MM.1S (cell line): Measurements from ENCODE around the gene ZBTB45.

Experiments used
- DNase-seq: peaks from one replicate; pipeline ENCODE4 v3.0.0-alpha.2; 2015
- H2AFZ ChIP-seq: fragments of 300-600 bp; sonication (generic); 2 replicates; pipeline ENCODE4 v1.6.0; 2016; ENCODE audit warnings: antibody characterized with exemption, low read length
- H3F3A ChIP-seq: fragments of 300-600 bp; sonication (generic); 2 replicates; pipeline ENCODE4 v1.6.1; 2016; ENCODE audit warnings: mild to moderate bottlenecking, antibody characterized with exemption, low read length, moderate library complexity, mixed read lengths; ENCODE audit not compliant: insufficient read depth
- H3K27ac ChIP-seq: fragments of 300-600 bp; sonication (generic); 2 replicates; pipeline ENCODE4 v1.5.1; 2016; ENCODE audit warnings: mild to moderate bottlenecking, low read length
- H3K27me3 ChIP-seq: fragments of 300-600 bp; sonication (generic); replicated peaks from 2 replicates; pipeline ENCODE4 v1.6.0; 2016; ENCODE audit warnings: low read length; ENCODE audit not compliant: insufficient read depth
- H3K36me3 ChIP-seq: fragments of 300-600 bp; sonication (generic); replicated peaks from 2 replicates; pipeline ENCODE4 v1.6.1; 2016; ENCODE audit warnings: mild to moderate bottlenecking, low read length, mixed read lengths; ENCODE audit not compliant: insufficient read depth
- H3K4me1 ChIP-seq: fragments of 300-600 bp; sonication (generic); 2 replicates; pipeline ENCODE4 v1.6.1; 2016; ENCODE audit warnings: low read length, mixed read lengths
- H3K4me2 ChIP-seq: fragments of 300-600 bp; sonication (generic); 2 replicates; pipeline ENCODE4 v1.6.0; 2016; ENCODE audit warnings: low read depth, low read length
- H3K4me3 ChIP-seq: fragments of 300-600 bp; sonication (generic); 2 replicates; pipeline ENCODE4 v1.5.1; 2016; ENCODE audit warnings: low read length, mixed read lengths
- H3K79me2 ChIP-seq: fragments of 300-600 bp; sonication (generic); 2 replicates; pipeline ENCODE4 v1.6.1; 2016; ENCODE audit warnings: mixed run types, low read length, mixed read lengths
- H3K9ac ChIP-seq: fragments of 300-600 bp; sonication (generic); 2 replicates; pipeline ENCODE4 v1.6.1; 2016; ENCODE audit warnings: low read length, mixed read lengths
- H3K9me2 ChIP-seq: fragments of 300-600 bp; sonication (generic); replicated peaks from 2 replicates; pipeline ENCODE4 v1.6.1; 2016; ENCODE audit warnings: mild to moderate bottlenecking, low read length, mixed read lengths; ENCODE audit not compliant: insufficient read depth
- H3K9me3 ChIP-seq: fragments of 300-600 bp; sonication (generic); replicated peaks from 2 replicates; pipeline ENCODE4 v1.6.1; 2016; ENCODE audit warnings: mild to moderate bottlenecking, low read length, mixed read lengths; ENCODE audit not compliant: insufficient read depth
- H4K20me1 ChIP-seq: fragments of 300-600 bp; sonication (generic); 2 replicates; pipeline ENCODE4 v1.6.1; 2016; ENCODE audit warnings: mild to moderate bottlenecking, low read length, moderate library complexity, mixed read lengths; ENCODE audit not compliant: insufficient read depth
- EZH2 ChIP-seq: fragments of 300-600 bp; sonication (generic); optimal IDR thresholded peaks from 2 replicates; pipeline ENCODE3; 2017; ENCODE audit warnings: low read depth, mild to moderate bottlenecking, antibody characterized with exemption, low read length, mixed read lengths
- EZH2phosphoT487 ChIP-seq: fragments of 300-600 bp; sonication (generic); IDR thresholded peaks from 2 replicates; pipeline ENCODE4 v1.6.1; 2018; ENCODE audit warnings: antibody characterized with exemption, low read length
- TF ChIP-seq, protein P1 (sequence below): fragments of 300-600 bp; sonication (generic); IDR thresholded peaks from 2 replicates; pipeline ENCODE4 v1.5.1; 2016; ENCODE audit warnings: antibody characterized with exemption, low read length, mixed read lengths

The ZBTB45 gene

DNA sequence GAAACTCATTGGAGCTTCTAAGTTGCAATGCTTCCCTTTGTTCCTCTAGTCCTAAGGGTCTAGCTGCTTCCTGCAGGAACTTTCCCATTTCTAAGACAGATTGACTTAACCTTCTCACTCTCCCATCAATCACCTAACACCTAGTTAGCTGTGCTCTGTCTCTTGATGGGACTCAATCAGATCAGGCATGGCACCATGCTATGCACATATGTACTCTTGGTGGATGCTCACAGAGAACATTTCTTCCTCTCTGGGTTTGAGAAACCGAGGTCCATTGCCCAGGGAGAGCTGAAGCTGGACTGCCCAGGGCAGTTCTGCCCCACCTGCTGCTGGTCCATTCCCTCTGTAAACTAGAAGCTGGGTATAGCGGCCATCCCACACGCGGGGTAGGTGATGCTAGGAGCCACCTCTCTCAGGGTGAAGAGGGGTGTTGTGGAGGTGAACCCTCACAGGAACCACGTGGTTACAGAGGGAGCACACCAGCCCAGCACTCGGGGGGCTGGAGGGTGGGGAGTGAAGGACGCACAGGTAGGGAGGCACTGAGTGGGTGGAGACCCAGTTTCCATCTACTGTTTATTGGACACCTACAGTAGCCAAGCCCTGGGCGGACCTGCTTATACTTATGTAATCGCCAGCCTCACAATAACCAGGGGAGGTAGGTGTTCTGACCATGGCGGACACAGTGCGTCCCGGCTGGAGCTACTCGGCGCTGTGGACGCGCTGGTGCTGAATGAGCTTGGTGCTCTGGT, 41.9 kb upstream of the ZBTB45 start:
- Histone ChIP-seq H3K4me3 (no peak overlapping the region), H3K9ac (no peak overlapping the region), H3K4me1 (peaks cover 11% of the 10 kb centered on the region), H3K27me3 (no peaks in the 10 kb centered on the region), H3K9me3 (no peaks in the 10 kb centered on the region), H3K9me2 (no peaks in the 10 kb centered on the region), H3K36me3 (no peaks in the 10 kb centered on the region), H3K27ac (no peak overlapping the region), H2AFZ (no peak overlapping the region), H3K4me2 (no peak overlapping the region), H4K20me1 (no peaks in the 10 kb centered on the region), H3F3A (peaks cover 20% of the 10 kb centered on the region; the same call in 1 of the 2 replicates), H3K79me2 (peaks cover 16% of the 10 kb centered on the region)
- no peak for TF ChIP-seq EZH2phosphoT487
- TF ChIP-seq, protein P1, sequence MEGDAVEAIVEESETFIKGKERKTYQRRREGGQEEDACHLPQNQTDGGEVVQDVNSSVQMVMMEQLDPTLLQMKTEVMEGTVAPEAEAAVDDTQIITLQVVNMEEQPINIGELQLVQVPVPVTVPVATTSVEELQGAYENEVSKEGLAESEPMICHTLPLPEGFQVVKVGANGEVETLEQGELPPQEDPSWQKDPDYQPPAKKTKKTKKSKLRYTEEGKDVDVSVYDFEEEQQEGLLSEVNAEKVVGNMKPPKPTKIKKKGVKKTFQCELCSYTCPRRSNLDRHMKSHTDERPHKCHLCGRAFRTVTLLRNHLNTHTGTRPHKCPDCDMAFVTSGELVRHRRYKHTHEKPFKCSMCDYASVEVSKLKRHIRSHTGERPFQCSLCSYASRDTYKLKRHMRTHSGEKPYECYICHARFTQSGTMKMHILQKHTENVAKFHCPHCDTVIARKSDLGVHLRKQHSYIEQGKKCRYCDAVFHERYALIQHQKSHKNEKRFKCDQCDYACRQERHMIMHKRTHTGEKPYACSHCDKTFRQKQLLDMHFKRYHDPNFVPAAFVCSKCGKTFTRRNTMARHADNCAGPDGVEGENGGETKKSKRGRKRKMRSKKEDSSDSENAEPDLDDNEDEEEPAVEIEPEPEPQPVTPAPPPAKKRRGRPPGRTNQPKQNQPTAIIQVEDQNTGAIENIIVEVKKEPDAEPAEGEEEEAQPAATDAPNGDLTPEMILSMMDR = no peak
- no peak for TF ChIP-seq EZH2
- no peak for DNase-seq

- no peak overlapping the region for H3K27ac ChIP-seq
- TF ChIP-seq EZH2phosphoT487 (no peak), EZH2 (no peak)
- TF ChIP-seq, protein P1 = no peak
- no peaks in the 10 kb centered on the region for H3K27me3 ChIP-seq
- no peaks in the 10 kb centered on the region for H3K36me3 ChIP-seq
- no peaks in the 10 kb centered on the region for H3K9me3 ChIP-seq
- peaks cover 18% of the 10 kb centered on the region for H3K4me1 ChIP-seq
- DNase-seq = no peak
- no peaks in the 10 kb centered on the region for H4K20me1 ChIP-seq
- no peak overlapping the region for H3K4me2 ChIP-seq
- H3K9me2 ChIP-seq = no peaks in the 10 kb centered on the region
- H3K4me3 ChIP-seq = no peak overlapping the region
- H2AFZ ChIP-seq = no peak overlapping the region
- H3K9ac ChIP-seq = no peak overlapping the region
- H3F3A ChIP-seq = peaks cover 26% of the 10 kb centered on the region; the same call in 1 of the 2 replicates
- H3K79me2 ChIP-seq = peaks cover 22% of the 10 kb centered on the region
Measured at GRCh38 chr19:58560921-58561320, 41.3 kb upstream of the ZBTB45 start.

- DNase-seq = no peak
- Histone ChIP-seq H3K9ac (peak overlapping the region; percentile 99; the same call in 1 of the 2 replicates), H3K36me3 (no peaks in the 10 kb centered on the region), H3K4me3 (peak overlapping the region; percentile 82), H2AFZ (peak overlapping the region; percentile 28; the same call in 1 of the 2 replicates), H3K9me2 (no peaks in the 10 kb centered on the region), H3K4me2 (peak overlapping the region; percentile 74), H3K79me2 (peaks cover 28% of the 10 kb centered on the region), H3K4me1 (peaks cover 24% of the 10 kb centered on the region), H4K20me1 (no peaks in the 10 kb centered on the region), H3F3A (peaks cover 31% of the 10 kb centered on the region; the same call in 1 of the 2 replicates), H3K27me3 (no peaks in the 10 kb centered on the region), H3K27ac (peak overlapping the region; percentile 96), H3K9me3 (no peaks in the 10 kb centered on the region)
- TF ChIP-seq, protein P1 = no peak
Measured at GRCh38 chr19:58560007-58560887, 40.6 kb upstream of the ZBTB45 start.
